ENCODE data around the gene HNRNPH1.

- TF ChIP-seq BACH2 (CRISPR knock-in tag; IDR thresholded peaks at IDR 0.05; ENCODE audit: borderline replicate concordance) (no peak), RARB (CRISPR knock-in tag; IDR thresholded peaks at IDR 0.05) (no peak), ZNF565 (CRISPR knock-in tag; conservative IDR thresholded peaks at IDR 0.05; ENCODE audit: low read depth) (no peak), ESRRG (CRISPR knock-in tag; IDR thresholded peaks at IDR 0.05) (no peak), PATZ1 (CRISPR knock-in tag; IDR thresholded peaks at IDR 0.05; ENCODE audit: borderline replicate concordance) (no peak), TSHZ2 (CRISPR knock-in tag; IDR thresholded peaks at IDR 0.05) (no peak), CSRNP3 (CRISPR knock-in tag; IDR thresholded peaks at IDR 0.05) (no peak), ZFP30 (CRISPR knock-in tag; IDR thresholded peaks at IDR 0.05) (no peak)
These were observed 1.4 kb upstream of the HNRNPH1 start for GRCh38 chr5:179624841-179625271.

Data from SK-N-SH treated with all-trans-retinoic acid at 6 μM for 48 hours (cell line).